ENCODE results near the gene DIS3L2. TPM values are rescaled to one million over a fixed set of nuclear protein-coding genes. Genes with fewer than 3 reads are reported as not detected.
"Not testable (repeated sequence)": the region's sequence is repeated elsewhere in the genome, so short reads cannot be mapped to it uniquely, and the experiment has no call there.

Gene DIS3L2
- total RNA-seq, 1 donor from 2014 or later: 77.2 TPM

- no peak for DNase-seq (ENCODE audit: low spot score)
Measured at GRCh38 chr2:232345251-232345650, 383.7 kb downstream of the DIS3L2 start.

- no peak for DNase-seq (ENCODE audit: low spot score)
Measured at GRCh38 chr2:232347369-232347768, 385.9 kb downstream of the DIS3L2 start.

- no peak for DNase-seq (ENCODE audit: low spot score)
Measured at GRCh38 chr2:232348936-232349335, 387.4 kb downstream of the DIS3L2 start.

- DNase-seq (ENCODE audit: low spot score): no peak
Measured at GRCh38 chr2:232349546-232349945, 388.0 kb downstream of the DIS3L2 start.

- no peak for DNase-seq (ENCODE audit: low spot score)
Measured at GRCh38 chr2:232349946-232350635, 388.6 kb downstream of the DIS3L2 start.

- DNase-seq (ENCODE audit: low spot score): no peak
Measured at GRCh38 chr2:232350804-232351685, 389.5 kb downstream of the DIS3L2 start.

GRCh38 chr2:232351686-232352510 lies 390.4 kb downstream of the DIS3L2 start:
- no peak for DNase-seq (ENCODE audit: low spot score)

- no peak for DNase-seq (ENCODE audit: low spot score)
Measured at GRCh38 chr2:232352511-232353091, 391.1 kb downstream of the DIS3L2 start.

GRCh38 chr2:232353096-232353495 lies 391.6 kb downstream of the DIS3L2 start:
- DNase-seq (ENCODE audit: low spot score): no peak

GRCh38 chr2:232353660-232354059 lies 392.1 kb downstream of the DIS3L2 start:
- no peak for DNase-seq (ENCODE audit: low spot score)

GRCh38 chr2:232354069-232354468 lies 392.6 kb downstream of the DIS3L2 start:
- DNase-seq (ENCODE audit: low spot score): no peak

- no peak for DNase-seq (ENCODE audit: low spot score)
Measured at GRCh38 chr2:232361646-232362045, 400.1 kb downstream of the DIS3L2 start.

- no peak for DNase-seq (ENCODE audit: low spot score)
Measured at GRCh38 chr2:232362174-232362900, 400.8 kb downstream of the DIS3L2 start.

- DNase-seq (ENCODE audit: low spot score): not testable (repeated sequence)
Measured at GRCh38 chr2:232363064-232363783, 401.7 kb downstream of the DIS3L2 start.

- no peak for DNase-seq (ENCODE audit: low spot score)
Measured at GRCh38 chr2:232363784-232364615, 402.5 kb downstream of the DIS3L2 start.

- DNase-seq (ENCODE audit: low spot score): not testable (repeated sequence)
Measured at GRCh38 chr2:232364806-232365594, 403.5 kb downstream of the DIS3L2 start.

- DNase-seq (ENCODE audit: low spot score): no peak
Measured at GRCh38 chr2:232365621-232366321, 404.3 kb downstream of the DIS3L2 start.

GRCh38 chr2:232366461-232366860 lies 404.9 kb downstream of the DIS3L2 start:
- not testable (repeated sequence) for DNase-seq (ENCODE audit: low spot score)
